ENCODE results near the gene MGAM2. TPM values are rescaled to one million over a fixed set of nuclear protein-coding genes. Genes with fewer than 3 reads are reported as not detected.

The MGAM2 gene
- total and polyA plus RNA-seq, 2 donors (not counting 1 experiment from before 2014, with no cell fraction given): not detected

GRCh38 chr7:142243823-142244222, 132.3 kb downstream of the MGAM2 start:
- Histone ChIP-seq H3K4me1 (ENCODE audit: control insufficient read depth, extremely low read depth, insufficient read depth, low read length) (no peaks in the 10 kb centered on the region), H3K36me3 (ENCODE audit: control insufficient read depth, insufficient read depth, low read length) (no peaks in the 10 kb centered on the region), H3K4me3 (replicated peaks in 1 of 4; ENCODE audit: control extremely low read depth in 1 of 4, insufficient read depth in 1 of 4, low read depth in 3 of 4, low read length in 4 of 4) (no peak overlapping the region), H3K4me2 (ENCODE audit: extremely low read depth, insufficient read depth, low read length) (no peak overlapping the region), H2AFZ (ENCODE audit: low read length) (no peak overlapping the region), H3K9me3 (ENCODE audit: control insufficient read depth, insufficient read depth, low read depth, low read length) (no peaks in the 10 kb centered on the region), H3K79me2 (ENCODE audit: control insufficient read depth, insufficient read depth, low read length) (no peaks in the 10 kb centered on the region), H4K20me1 (ENCODE audit: control insufficient read depth, extremely low read depth, insufficient read depth, low read length) (no peaks in the 10 kb centered on the region), H3K9ac (ENCODE audit: insufficient read depth, low read length) (no peak overlapping the region), H3K27ac (ENCODE audit: insufficient read depth, low read length) (no peak overlapping the region), H3K27me3 (ENCODE audit: control insufficient read depth, insufficient read depth, low read length) (no peaks in the 10 kb centered on the region)
- no peak for DNase-seq (ENCODE audit: low read depth in 2 of 2)
- TF ChIP-seq EZH2 (IDR thresholded peaks at IDR 0.05; ENCODE audit: low read length, missing control alignments) (no peak), CTCF (conservative IDR thresholded peaks at IDR 0.05 in 1 of 2, IDR thresholded peaks at IDR 0.05 in 1 of 2; ENCODE audit: low read depth in 1 of 2, low read length in 2 of 2) (no peak)

GRCh38 chr7:142248166-142249160, 136.9 kb downstream of the MGAM2 start:
- Histone ChIP-seq H3K27ac (ENCODE audit: insufficient read depth, low read length) (no peak overlapping the region), H3K4me3 (replicated peaks in 1 of 4; ENCODE audit: control extremely low read depth in 1 of 4, insufficient read depth in 1 of 4, low read depth in 3 of 4, low read length in 4 of 4) (no peak overlapping the region), H3K4me2 (ENCODE audit: extremely low read depth, insufficient read depth, low read length) (no peak overlapping the region), H3K9me3 (ENCODE audit: control insufficient read depth, insufficient read depth, low read depth, low read length) (no peaks in the 10 kb centered on the region), H3K36me3 (ENCODE audit: control insufficient read depth, insufficient read depth, low read length) (no peaks in the 10 kb centered on the region), H3K27me3 (ENCODE audit: control insufficient read depth, insufficient read depth, low read length) (no peaks in the 10 kb centered on the region), H4K20me1 (ENCODE audit: control insufficient read depth, extremely low read depth, insufficient read depth, low read length) (no peaks in the 10 kb centered on the region), H3K4me1 (ENCODE audit: control insufficient read depth, extremely low read depth, insufficient read depth, low read length) (no peaks in the 10 kb centered on the region), H2AFZ (ENCODE audit: low read length) (no peak overlapping the region), H3K79me2 (ENCODE audit: control insufficient read depth, insufficient read depth, low read length) (no peaks in the 10 kb centered on the region), H3K9ac (ENCODE audit: insufficient read depth, low read length) (no peak overlapping the region)
- no peak for TF ChIP-seq CTCF (conservative IDR thresholded peaks at IDR 0.05 in 1 of 2, IDR thresholded peaks at IDR 0.05 in 1 of 2; ENCODE audit: low read depth in 1 of 2, low read length in 2 of 2)
- TF ChIP-seq EZH2 (IDR thresholded peaks at IDR 0.05; ENCODE audit: low read length, missing control alignments): no peak
- DNase-seq (ENCODE audit: low read depth in 2 of 2): no peak

GRCh38 chr7:142249918-142250317, 138.4 kb downstream of the MGAM2 start:
- H2AFZ ChIP-seq (ENCODE audit: low read length): no peak overlapping the region
- no peaks in the 10 kb centered on the region for H3K9me3 ChIP-seq (ENCODE audit: control insufficient read depth, insufficient read depth, low read depth, low read length)
- H3K4me2 ChIP-seq (ENCODE audit: extremely low read depth, insufficient read depth, low read length): no peak overlapping the region
- H3K27ac ChIP-seq (ENCODE audit: insufficient read depth, low read length): no peak overlapping the region
- no peak overlapping the region for H3K4me3 ChIP-seq (replicated peaks in 1 of 4; ENCODE audit: control extremely low read depth in 1 of 4, insufficient read depth in 1 of 4, low read depth in 3 of 4, low read length in 4 of 4)
- DNase-seq (ENCODE audit: low read depth in 2 of 2): no peak
- no peaks in the 10 kb centered on the region for H3K4me1 ChIP-seq (ENCODE audit: control insufficient read depth, extremely low read depth, insufficient read depth, low read length)
- H3K27me3 ChIP-seq (ENCODE audit: control insufficient read depth, insufficient read depth, low read length): no peaks in the 10 kb centered on the region
- H3K9ac ChIP-seq (ENCODE audit: insufficient read depth, low read length): no peak overlapping the region
- no peak for TF ChIP-seq CTCF (conservative IDR thresholded peaks at IDR 0.05 in 1 of 2, IDR thresholded peaks at IDR 0.05 in 1 of 2; ENCODE audit: low read depth in 1 of 2, low read length in 2 of 2)
- TF ChIP-seq EZH2 (IDR thresholded peaks at IDR 0.05; ENCODE audit: low read length, missing control alignments): no peak
- no peaks in the 10 kb centered on the region for H3K36me3 ChIP-seq (ENCODE audit: control insufficient read depth, insufficient read depth, low read length)
- H3K79me2 ChIP-seq (ENCODE audit: control insufficient read depth, insufficient read depth, low read length): no peaks in the 10 kb centered on the region
- no peaks in the 10 kb centered on the region for H4K20me1 ChIP-seq (ENCODE audit: control insufficient read depth, extremely low read depth, insufficient read depth, low read length)
